Smooth muscle cell (in vitro differentiated cells): Measurements from ENCODE around the gene DDX10. TPM values are rescaled to one million over a fixed set of nuclear protein-coding genes. Genes with fewer than 3 reads are reported as not detected.

Experiments
- DNase-seq: peaks from one replicate; lab custom pipeline; 2025; ENCODE audit not compliant: unreplicated experiment; lab: John Stamatoyannopoulos, UW
- H2AFZ ChIP-seq: fragments of 200-600 bp; sonication (generic); 2 replicates; pipeline ENCODE4 v1.6.0; 2016; ENCODE audit warnings: antibody characterized with exemption, low read depth, mild to moderate bottlenecking
- H3F3A ChIP-seq: fragments of 200-600 bp; sonication (generic); 2 replicates; pipeline ENCODE4 v1.6.0; 2017; ENCODE audit warnings: antibody characterized with exemption, low read depth
- H3K27ac ChIP-seq: fragments of 200-600 bp; sonication (generic); 2 replicates; pipeline ENCODE4 v1.5.1; 2016; ENCODE audit warnings: low read depth, mild to moderate bottlenecking
- H3K27me3 ChIP-seq: fragments of 200-600 bp; sonication (generic); 2 replicates; pipeline ENCODE4 v1.6.1; 2016; ENCODE audit warnings: low read depth, mild to moderate bottlenecking
- H3K36me3 ChIP-seq: fragments of 200-600 bp; sonication (generic); 2 replicates; pipeline ENCODE4 v1.5.1; 2016; ENCODE audit warnings: low read depth
- H3K4me1 ChIP-seq: fragments of 200-600 bp; sonication (generic); 2 replicates; pipeline ENCODE4 v1.5.1; 2016; ENCODE audit warnings: low read depth
- H3K4me2 ChIP-seq: fragments of 200-600 bp; sonication (generic); 2 replicates; pipeline ENCODE4 v1.6.0; 2016; ENCODE audit warnings: mild to moderate bottlenecking
- H3K4me3 ChIP-seq: fragments of 200-600 bp; sonication (generic); 2 replicates; pipeline ENCODE4 v1.5.1; 2016; ENCODE audit warnings: mild to moderate bottlenecking
- H3K79me2 ChIP-seq: fragments of 200-600 bp; sonication (generic); 2 replicates; pipeline ENCODE4 v1.6.0; 2016; ENCODE audit warnings: low read depth, mild to moderate bottlenecking
- H3K9ac ChIP-seq: fragments of 200-600 bp; sonication (generic); 2 replicates; pipeline ENCODE4 v1.6.0; 2016; ENCODE audit warnings: low read depth
- H3K9me3 ChIP-seq: fragments of 200-600 bp; sonication (generic); replicated peaks from 2 replicates; pipeline ENCODE4 v1.5.1; 2016; ENCODE audit warnings: low read depth
- H4K20me1 ChIP-seq: fragments of 200-600 bp; sonication (generic); 2 replicates; pipeline ENCODE4 v1.6.0; 2016; ENCODE audit warnings: low read depth
- WGBS: methylation state at CpG from one replicate; pipeline ENCODE4 v1.1.7; 2016; ENCODE audit warnings: low lambda C conversion rate; 5-methylcytosine and 5-hydroxymethylcytosine counted together
- polyA plus RNA-seq: library from polyadenylated mRNA; unstranded; fragments of >200 nt; fragmentation: Nextera tagmentation; extraction: Ambion mirVana; gene quantifications from 2 replicates; pipeline ENCODE4 v1.2.1, GENCODE V29; 2016
- total RNA-seq: library from RNA; depleted of rRNA; stranded (reverse); fragments of >200 nt; gene quantifications from 2 replicates; pipeline ENCODE4 v1.2.3, GENCODE V29; 2014
- TF ChIP-seq, protein P1 (sequence below): fragments of 200-600 bp; sonication (generic); IDR thresholded peaks from 2 replicates; pipeline ENCODE4 v1.5.1; 2017; ENCODE audit warnings: borderline replicate concordance, mild to moderate bottlenecking, antibody characterized with exemption; ENCODE audit not compliant: insufficient read depth, poor library complexity, severe bottlenecking

DDX10 gene
- total and polyA plus RNA-seq, 2 experiments from 2014 or later: 7.3 to 15.7 TPM

DNA sequence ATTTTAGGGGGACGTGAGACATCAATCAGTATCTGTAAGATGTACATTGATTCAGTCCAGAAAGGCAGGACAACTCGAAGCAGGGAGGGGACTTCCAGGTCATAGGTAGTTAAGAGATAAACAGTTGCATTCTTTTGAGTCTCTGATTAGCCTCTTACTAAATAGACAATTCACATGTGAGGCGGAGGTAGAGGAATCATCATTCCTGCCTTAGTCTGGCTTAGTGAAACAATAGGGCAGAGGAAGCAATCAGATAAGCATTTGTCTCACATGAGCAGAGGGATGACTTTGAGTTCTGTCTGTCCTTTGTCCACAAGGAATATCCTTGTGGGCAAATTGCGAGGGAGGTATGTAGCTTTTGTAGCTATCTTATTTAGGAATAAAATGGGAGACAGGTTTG lies 248.3 kb downstream of the DDX10 start:
- H3K4me3 ChIP-seq: no peak overlapping the region
- no peaks in the 10 kb centered on the region for H4K20me1 ChIP-seq
- WGBS: 75% methylated on average over 4 of the region's 4 CpGs
- DNase-seq: no peak
- H3K9me3 ChIP-seq: no peaks in the 10 kb centered on the region
- no peaks in the 10 kb centered on the region for H3K79me2 ChIP-seq
- H3K36me3 ChIP-seq: no peaks in the 10 kb centered on the region
- no peaks in the 10 kb centered on the region for H3F3A ChIP-seq
- no peak overlapping the region for H3K4me2 ChIP-seq
- H3K9ac ChIP-seq: no peak overlapping the region
- TF ChIP-seq, protein P1, sequence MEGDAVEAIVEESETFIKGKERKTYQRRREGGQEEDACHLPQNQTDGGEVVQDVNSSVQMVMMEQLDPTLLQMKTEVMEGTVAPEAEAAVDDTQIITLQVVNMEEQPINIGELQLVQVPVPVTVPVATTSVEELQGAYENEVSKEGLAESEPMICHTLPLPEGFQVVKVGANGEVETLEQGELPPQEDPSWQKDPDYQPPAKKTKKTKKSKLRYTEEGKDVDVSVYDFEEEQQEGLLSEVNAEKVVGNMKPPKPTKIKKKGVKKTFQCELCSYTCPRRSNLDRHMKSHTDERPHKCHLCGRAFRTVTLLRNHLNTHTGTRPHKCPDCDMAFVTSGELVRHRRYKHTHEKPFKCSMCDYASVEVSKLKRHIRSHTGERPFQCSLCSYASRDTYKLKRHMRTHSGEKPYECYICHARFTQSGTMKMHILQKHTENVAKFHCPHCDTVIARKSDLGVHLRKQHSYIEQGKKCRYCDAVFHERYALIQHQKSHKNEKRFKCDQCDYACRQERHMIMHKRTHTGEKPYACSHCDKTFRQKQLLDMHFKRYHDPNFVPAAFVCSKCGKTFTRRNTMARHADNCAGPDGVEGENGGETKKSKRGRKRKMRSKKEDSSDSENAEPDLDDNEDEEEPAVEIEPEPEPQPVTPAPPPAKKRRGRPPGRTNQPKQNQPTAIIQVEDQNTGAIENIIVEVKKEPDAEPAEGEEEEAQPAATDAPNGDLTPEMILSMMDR: no peak
- no peaks in the 10 kb centered on the region for H3K27me3 ChIP-seq
- peak overlapping the region; percentile 8 for H3K27ac ChIP-seq
- H3K4me1 ChIP-seq: no peaks in the 10 kb centered on the region
- no peak overlapping the region for H2AFZ ChIP-seq

GRCh38 chr11:108914211-108914610 lies 249.3 kb downstream of the DDX10 start:
- Histone ChIP-seq H3F3A (no peaks in the 10 kb centered on the region), H3K27ac (no peak overlapping the region), H2AFZ (no peak overlapping the region), H3K4me3 (no peak overlapping the region), H3K4me1 (no peaks in the 10 kb centered on the region), H3K36me3 (no peaks in the 10 kb centered on the region), H3K4me2 (no peak overlapping the region), H3K79me2 (no peaks in the 10 kb centered on the region), H4K20me1 (no peaks in the 10 kb centered on the region), H3K9ac (no peak overlapping the region), H3K9me3 (no peaks in the 10 kb centered on the region), H3K27me3 (no peaks in the 10 kb centered on the region)
- 91% methylated on average over 2 of the region's 2 CpGs for WGBS
- TF ChIP-seq, protein P1: no peak
- no peak for DNase-seq

- no peaks in the 10 kb centered on the region for H3K36me3 ChIP-seq
- H3K9ac ChIP-seq: no peak overlapping the region
- no peak overlapping the region for H3K4me3 ChIP-seq
- H3K27me3 ChIP-seq: no peaks in the 10 kb centered on the region
- no peak for DNase-seq
- H2AFZ ChIP-seq: no peak overlapping the region
- TF ChIP-seq, protein P1: no peak
- H3K4me2 ChIP-seq: no peak overlapping the region
- H3K79me2 ChIP-seq: no peaks in the 10 kb centered on the region
- H3K9me3 ChIP-seq: no peaks in the 10 kb centered on the region
- H3F3A ChIP-seq: no peaks in the 10 kb centered on the region
- H4K20me1 ChIP-seq: no peaks in the 10 kb centered on the region
- H3K27ac ChIP-seq: no peak overlapping the region
- H3K4me1 ChIP-seq: no peaks in the 10 kb centered on the region
These were observed 250.1 kb downstream of the DDX10 start for GRCh38 chr11:108914981-108915380.

GRCh38 chr11:108915666-108916065 lies 250.8 kb downstream of the DDX10 start:
- Histone ChIP-seq H3K27me3 (no peaks in the 10 kb centered on the region), H3K79me2 (no peaks in the 10 kb centered on the region), H3K9me3 (no peaks in the 10 kb centered on the region), H3K4me3 (no peak overlapping the region), H3K9ac (no peak overlapping the region), H3K4me1 (no peaks in the 10 kb centered on the region), H3K27ac (no peak overlapping the region), H3K36me3 (no peaks in the 10 kb centered on the region), H4K20me1 (no peaks in the 10 kb centered on the region), H2AFZ (no peak overlapping the region), H3K4me2 (no peak overlapping the region), H3F3A (no peaks in the 10 kb centered on the region)
- no peak for DNase-seq
- WGBS: 92% methylated on average over 2 of the region's 2 CpGs
- TF ChIP-seq, protein P1: no peak
